IMR-90 (cell line): ENCODE measurements around the gene PLEKHD1. TPM values are rescaled to one million over a fixed set of nuclear protein-coding genes. Genes with fewer than 3 reads are reported as not detected.

Experiments
- ATAC-seq: fragments of 200-7000 bp; cut with Tn5 transposase; 2 replicates; pipeline ENCODE4 v1.9.1; 2020; ENCODE audit warnings: low read depth, mild to moderate bottlenecking, moderate library complexity
- BruUV-seq: library from RNA; stranded (reverse); fragments of 400-500 nt; replicated peaks from 2 replicates; lab custom pipeline; 2021; lab: Mats Ljungman, UMichigan
- CTCF ChIA-PET: fragments of 300-600 bp; formaldehyde crosslinking; extraction: SDS; loops from one replicate; lab custom pipeline; 2021; ENCODE audit warnings: antibody characterized with exemption; lab: Yijun Ruan, JAX
- POLR2A ChIA-PET: fragments of 300-600 bp; sonication (Branson Sonifier 250); formaldehyde crosslinking; loops from one replicate; lab custom pipeline; 2022; ENCODE audit warnings: antibody characterized with exemption; ENCODE audit not compliant: unreplicated experiment; lab: Charles Lee
- DNase-seq: peaks from one replicate; pipeline ENCODE4 v3.0.0; 2013
- H2AFZ ChIP-seq: replicated peaks from 2 replicates; pipeline ENCODE3; 2013; ENCODE audit warnings: low read length, mild to moderate bottlenecking; ENCODE audit not compliant: poor library complexity
- H2AK5ac ChIP-seq: 2 replicates; pipeline ENCODE4 v1.6.1; 2013; ENCODE audit warnings: low read depth, low read length, inconsistent platforms
- H2AK9ac ChIP-seq: replicated peaks from 2 replicates; pipeline ENCODE3; 2013; ENCODE audit warnings: mild to moderate bottlenecking, low read depth, low read length, moderate library complexity; ENCODE audit not compliant: poor library complexity
- H2BK120ac ChIP-seq: 2 replicates; pipeline ENCODE4 v1.6.1; 2013; ENCODE audit warnings: low read depth, low read length, inconsistent platforms
- H2BK15ac ChIP-seq: 3 replicates; pipeline ENCODE4 v1.6.1; 2013; ENCODE audit warnings: low read depth, low read length, inconsistent platforms
- H2BK20ac ChIP-seq: 2 replicates; pipeline ENCODE4 v1.6.1; 2013; ENCODE audit warnings: low read depth, mild to moderate bottlenecking, inconsistent platforms, low read length, moderate library complexity
- H2BK5ac ChIP-seq: 2 replicates; pipeline ENCODE4 v1.6.1; 2013; ENCODE audit warnings: mild to moderate bottlenecking, low read depth, low read length, inconsistent platforms; ENCODE audit not compliant: poor library complexity, severe bottlenecking
- H3K14ac ChIP-seq: replicated peaks from 2 replicates; pipeline ENCODE4 v1.6.1; 2013; ENCODE audit warnings: low read depth, low read length, inconsistent platforms
- H3K18ac ChIP-seq: 2 replicates; pipeline ENCODE4 v1.6.1; 2013; ENCODE audit warnings: low read depth, low read length, control low read depth
- H3K23ac ChIP-seq: 2 replicates; pipeline ENCODE4 v1.6.1; 2013; ENCODE audit warnings: low read depth, low read length, inconsistent platforms
- H3K27ac ChIP-seq: 2 replicates; pipeline ENCODE4 v1.5.1; 2013; ENCODE audit warnings: mild to moderate bottlenecking, control low read depth, low read length; ENCODE audit not compliant: insufficient read depth
- H3K27me3 ChIP-seq: 2 replicates; pipeline ENCODE4 v1.6.1; 2013; ENCODE audit warnings: low read length; ENCODE audit not compliant: control insufficient read depth, insufficient read depth
- H3K36me3 ChIP-seq: 2 replicates; pipeline ENCODE4 v1.6.1; 2013; ENCODE audit warnings: low read length, mixed read lengths; ENCODE audit not compliant: control insufficient read depth, insufficient read depth
- H3K4ac ChIP-seq: 2 replicates; pipeline ENCODE4 v1.6.1; 2013; ENCODE audit warnings: low read depth, low read length, inconsistent platforms
- H3K4me1 ChIP-seq: 2 replicates; pipeline ENCODE4 v1.6.1; 2013; ENCODE audit warnings: low read length, mixed read lengths; ENCODE audit not compliant: control insufficient read depth, insufficient read depth
- H3K4me2 ChIP-seq: 2 replicates; pipeline ENCODE4 v1.6.1; 2013; ENCODE audit warnings: low read depth, mild to moderate bottlenecking, control low read depth, low read length, moderate library complexity
- H3K4me3 ChIP-seq: 2 replicates; pipeline ENCODE4 v1.5.1; 2013; ENCODE audit warnings: low read depth, mild to moderate bottlenecking, control low read depth, low read length, moderate library complexity; ENCODE audit not compliant: insufficient read depth
- H3K56ac ChIP-seq: 2 replicates; pipeline ENCODE4 v1.6.1; 2013; ENCODE audit warnings: low read length, inconsistent platforms; ENCODE audit not compliant: insufficient read depth; ENCODE audit errors: extremely low read depth
- H3K79me1 ChIP-seq, 2 experiments: 2 replicates each; pipeline ENCODE4 v1.6.1; 2013; ENCODE audit warnings: low read length in 2 of 2, inconsistent platforms in 1 of 2, low read depth in 1 of 2
- H3K9ac ChIP-seq: 2 replicates; pipeline ENCODE4 v1.6.1; 2013; ENCODE audit warnings: low read depth, low read length, control low read depth
- H3K9me1 ChIP-seq: 2 replicates; pipeline ENCODE4 v1.6.1; 2013; ENCODE audit warnings: low read length, inconsistent platforms; ENCODE audit not compliant: insufficient read depth
- H3K9me3 ChIP-seq: 2 replicates; pipeline ENCODE4 v1.6.1; 2013; ENCODE audit warnings: low read length; ENCODE audit not compliant: control insufficient read depth, insufficient read depth
- H4K20me1 ChIP-seq: 2 replicates; pipeline ENCODE4 v1.6.1; 2013; ENCODE audit warnings: low read length, inconsistent platforms; ENCODE audit not compliant: insufficient read depth
- H4K5ac ChIP-seq: 2 replicates; pipeline ENCODE4 v1.6.1; 2013; ENCODE audit warnings: mild to moderate bottlenecking, low read depth, low read length, control low read depth
- H4K8ac ChIP-seq, 2 experiments: 2 replicates each; pipeline ENCODE4 v1.6.1; 2013; ENCODE audit warnings: low read depth in 2 of 2, low read length in 2 of 2, control low read depth in 1 of 2, inconsistent platforms in 1 of 2
- H4K91ac ChIP-seq: 2 replicates; pipeline ENCODE4 v1.6.1; 2013; ENCODE audit warnings: low read depth, low read length, inconsistent platforms; ENCODE audit not compliant: insufficient read depth
- CHD1 ChIP-seq: IDR thresholded peaks from 2 replicates; pipeline ENCODE4 v1.6.1; 2012; ENCODE audit warnings: low read depth, low read length, improper control_type of control experiment
- CTCF ChIP-seq: conservative IDR thresholded peaks from 2 replicates; pipeline ENCODE4 v1.5.1; 2012; ENCODE audit warnings: mild to moderate bottlenecking, low read depth, low read length, improper control_type of control experiment
- MAZ ChIP-seq: IDR thresholded peaks from 2 replicates; pipeline ENCODE4 v1.6.1; 2012; ENCODE audit warnings: low read depth, mild to moderate bottlenecking, low read length, improper control_type of control experiment, moderate library complexity, borderline replicate concordance
- NFE2L2 ChIP-seq: fragments of 150-350 bp; IDR thresholded peaks from 2 replicates; pipeline ENCODE4 v1.6.1; 2016; ENCODE audit warnings: low read depth, mild to moderate bottlenecking, low read length
- POLR2A ChIP-seq: IDR thresholded peaks from 2 replicates; pipeline ENCODE4 v1.6.1; 2012; ENCODE audit warnings: mild to moderate bottlenecking, low read depth, low read length
- RAD21 ChIP-seq: IDR thresholded peaks from 2 replicates; pipeline ENCODE4 v1.6.1; 2012; ENCODE audit warnings: low read length, improper control_type of control experiment
- RCOR1 ChIP-seq: IDR thresholded peaks from 2 replicates; pipeline ENCODE4 v1.6.1; 2012; ENCODE audit warnings: mild to moderate bottlenecking, low read length, improper control_type of control experiment; ENCODE audit not compliant: insufficient replicate concordance
- RFX5 ChIP-seq: IDR thresholded peaks from 2 replicates; pipeline ENCODE4 v1.8.0; 2012; ENCODE audit warnings: low read depth, mild to moderate bottlenecking, low read length, moderate library complexity
- SMC3 ChIP-seq: fragments of 150-350 bp; IDR thresholded peaks from 2 replicates; pipeline ENCODE4 v1.6.1; 2016; ENCODE audit warnings: low read depth, mild to moderate bottlenecking, antibody characterized with exemption, low read length, moderate library complexity
- WGBS, 2 experiments: methylation state at CpG; one replicate each; pipeline versions ENCODE4 v1.1.5 to v1.1.7; 2013; ENCODE audit warnings: missing lambda C conversion rate in 2 of 2; ENCODE audit not compliant: insufficient read length in 1 of 2; ENCODE audit errors: extremely low coverage in 2 of 2; 5-methylcytosine and 5-hydroxymethylcytosine counted together
- dilution Hi-C: fragments of 300-500 bp; cut with HindIII; formaldehyde crosslinking; loops from one replicate; pipeline ENCODE4 v1.14.3; 2018; ENCODE audit warnings: low sequenced_read_pairs; ENCODE audit not compliant: unreplicated experiment
- in situ Hi-C: fragments of 300-500 bp; cut with MboI; formaldehyde crosslinking; loops from 3 replicates; pipeline ENCODE4 v1.14.3; 2019; ENCODE audit warnings: low sequenced_read_pairs, inconsistent platforms, mixed read lengths
- intact Hi-C: fragments of 100-400 bp; cut with micrococcal nuclease; formaldehyde crosslinking; loops from 2 replicates; pipeline ENCODE4 v1.10.0; 2022
- polyA plus RNA-seq, 3 experiments: library from polyadenylated mRNA; depleted of rRNA; stranded (reverse); fragments of >200 nt; gene quantifications; 2 replicates each; pipeline ENCODE4 v1.2.3, GENCODE V29; 2012; ENCODE audit warnings: low replicate concordance in 1 of 3
- total RNA-seq: library from RNA; depleted of rRNA; stranded (reverse); fragments of >200 nt; gene quantifications from 2 replicates; pipeline ENCODE4 v1.2.3, GENCODE V29; 2012

The PLEKHD1 gene
- total and polyA plus RNA-seq, 2 of the 4 experiments (the other 2 are of a cell fraction): under 0.01 TPM; not detected in 1

DNA sequence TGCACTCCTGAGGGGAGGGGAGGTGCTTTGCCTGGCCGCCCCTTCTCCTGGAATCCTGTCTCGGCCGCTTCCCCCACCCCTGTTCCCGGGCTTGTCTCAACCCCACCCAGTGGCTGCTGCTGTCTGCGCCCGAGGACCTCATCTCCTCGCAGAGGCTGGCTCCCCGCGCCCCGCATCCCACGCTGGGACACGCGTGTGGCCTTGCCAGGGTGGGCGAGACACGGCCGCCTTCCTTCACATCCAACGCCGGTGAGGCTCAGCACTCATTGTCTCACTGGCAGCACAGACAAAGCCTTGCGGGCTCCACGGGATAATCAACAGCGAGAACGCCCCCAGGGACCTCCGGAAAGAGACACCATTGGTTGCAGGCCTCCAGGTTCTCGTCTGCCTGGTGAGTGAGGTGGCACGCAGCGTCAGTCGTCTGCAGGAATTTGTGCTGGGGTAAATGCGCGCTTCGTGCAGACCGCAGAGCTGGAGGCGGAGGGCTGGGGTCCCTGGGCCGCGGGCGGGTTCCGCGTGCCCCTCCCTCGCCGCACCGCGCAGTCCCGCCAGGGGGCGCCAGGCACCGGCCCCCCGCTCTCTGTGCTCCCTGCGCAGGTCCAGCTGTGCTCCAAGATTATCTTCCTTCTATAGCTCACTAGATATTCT, 63.3 kb downstream of the PLEKHD1 start (continued):
- peak; percentile 31; the same call in 1 of the 2 replicates for TF ChIP-seq MAZ
- TF ChIP-seq RAD21: peak; percentile 44
- TF ChIP-seq CHD1: no peak
- peak; percentile 30; the same call in 1 of the 2 replicates for TF ChIP-seq SMC3
- no peak for TF ChIP-seq NFE2L2

GRCh38 chr14:69548566-69548965, 64.0 kb downstream of the PLEKHD1 start:
- no peak overlapping the region for H2BK120ac ChIP-seq
- WGBS, 2 experiments: no CpG with 5 or more reads among the region's 8 CpGs
- no TSS peak for BruUV-seq
- DNase-seq (no peak), ATAC-seq (no peak)
- no peak overlapping the region for H4K5ac ChIP-seq
- no peak overlapping the region for H2AK9ac ChIP-seq
- H3K27me3 ChIP-seq: peaks cover 24% of the 10 kb centered on the region
- dilution Hi-C loops: no loop called here
- no peak overlapping the region for H2BK20ac ChIP-seq
- H3K27ac ChIP-seq: no peak overlapping the region
- no peak overlapping the region for H4K91ac ChIP-seq
- H2BK5ac ChIP-seq: no peak overlapping the region
- no peak overlapping the region for H2BK15ac ChIP-seq
- no peak overlapping the region for H3K9ac ChIP-seq
- H3K4me1 ChIP-seq: no peaks in the 10 kb centered on the region
- in situ Hi-C loops: no loop called here
- H3K36me3 ChIP-seq: no peaks in the 10 kb centered on the region
- H3K56ac ChIP-seq: no peak overlapping the region
- no peak overlapping the region for H3K23ac ChIP-seq
- H4K8ac ChIP-seq: no peak overlapping the region
- no peak overlapping the region for H2AFZ ChIP-seq
- no peak overlapping the region for H3K4ac ChIP-seq
- H4K20me1 ChIP-seq: no peaks in the 10 kb centered on the region
- H3K9me3 ChIP-seq: no peaks in the 10 kb centered on the region; the same call in 1 of the 2 replicates
- TF ChIP-seq RFX5 (no peak), RCOR1 (no peak), CTCF (no peak), POLR2A (no peak), MAZ (no peak)
- H3K14ac ChIP-seq: no peak overlapping the region
- H3K4me2 ChIP-seq: no peak overlapping the region
- POLR2A ChIA-PET: no interaction called here
- intact Hi-C loops: no loop called here
- H2AK5ac ChIP-seq: no peak overlapping the region
- CTCF ChIA-PET: interaction anchor here (0.6 to 1.5 kb wide), 4 partner anchors 9 to 43 kb away, joined by 3 to 5 read pairs (median 4); no protein-coding TSS in a partner anchor
- no peaks in the 10 kb centered on the region for H3K79me1 ChIP-seq
- H3K4me3 ChIP-seq: no peak overlapping the region
- H3K18ac ChIP-seq: no peak overlapping the region
- H3K9me1 ChIP-seq: no peaks in the 10 kb centered on the region
